Kidney tubule cell (primary cell): ENCODE results near the gene ANXA8L1.
"Not testable (repeated sequence)": the region's sequence is repeated elsewhere in the genome, so short reads cannot be mapped to it uniquely, and the experiment has no call there.

Experiments used
- DNase-seq: peaks from one replicate; pipeline ENCODE4 v3.0.0-alpha.2; 2018; ENCODE audit warnings: low spot score

ANXA8L1 gene

GRCh38 chr10:46375406-46375805 lies at the start of gene ANXA8L1:
Gene ANXA8L1, plus strand, starts transcription at chr10:46375776. Its CDS starts 76 bp downstream, at chr10:46375852.
- not testable (repeated sequence) for DNase-seq

GRCh38 chr10:46326066-46326465 lies 49.5 kb upstream of the ANXA8L1 start:
- peak; percentile 9 for DNase-seq

- no peak for DNase-seq
These were observed 48.6 kb upstream of the ANXA8L1 start for GRCh38 chr10:46326971-46327370.

DNA sequence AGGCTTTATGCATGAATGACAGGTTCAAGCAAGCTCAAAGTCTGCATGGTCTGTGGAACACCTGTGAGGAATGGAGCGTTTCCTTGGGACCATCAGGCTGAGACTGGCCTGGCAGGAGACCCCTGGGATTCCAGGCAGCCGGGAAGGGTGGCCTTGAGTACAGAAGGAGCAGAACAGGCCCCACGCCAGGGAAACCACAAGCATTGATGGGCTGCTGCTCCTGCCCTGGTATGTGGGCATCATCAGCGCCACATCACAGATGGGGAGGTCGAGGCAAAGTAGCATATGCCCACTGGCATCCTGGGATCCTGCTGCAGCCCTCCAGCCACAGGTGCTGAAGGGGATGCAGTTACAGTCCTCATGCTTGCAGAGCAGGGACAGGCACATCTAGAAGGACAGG lies 47.9 kb upstream of the ANXA8L1 start:
- DNase-seq: no peak

DNA sequence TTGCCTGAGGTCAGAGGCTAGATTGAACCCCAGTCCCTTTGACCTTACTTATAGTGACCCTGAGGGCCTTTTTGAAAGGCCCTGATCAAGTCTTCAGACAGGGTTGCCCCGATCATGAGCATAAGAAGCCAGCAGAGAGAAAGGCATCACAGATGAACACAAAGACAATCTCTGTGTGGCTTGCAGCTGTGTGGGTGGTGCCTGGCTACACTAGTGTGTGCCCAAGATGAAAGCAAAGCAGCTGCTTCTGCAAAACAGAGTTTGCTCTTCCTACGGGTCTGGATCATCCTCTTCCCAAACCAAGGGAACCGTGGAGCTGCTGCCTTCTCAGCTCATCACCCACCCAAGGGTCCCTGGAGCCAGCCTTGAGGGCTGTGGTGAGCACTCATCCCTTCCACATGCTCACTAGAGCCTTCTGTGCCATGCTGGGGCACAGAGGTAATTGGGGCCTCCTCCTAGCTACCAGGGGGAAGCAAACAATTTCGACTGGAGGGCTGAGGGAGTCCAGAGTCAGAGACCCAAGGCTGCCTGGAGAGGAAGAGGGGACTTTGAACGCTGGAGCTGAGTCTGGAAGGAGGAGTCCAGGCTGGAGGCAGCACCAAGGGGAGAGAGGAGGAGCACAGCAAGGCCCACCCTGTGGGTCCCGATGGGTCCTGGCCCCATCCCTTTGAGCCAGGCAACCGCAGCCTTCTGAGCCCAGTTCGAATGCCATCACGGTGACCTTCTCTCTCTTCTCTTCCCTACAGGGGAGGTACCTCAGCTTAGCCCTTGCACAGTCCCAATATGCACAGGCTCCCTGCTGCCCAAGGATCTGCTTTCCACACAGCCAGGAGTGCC lies 46.5 kb upstream of the ANXA8L1 start:
- no peak for DNase-seq

DNA sequence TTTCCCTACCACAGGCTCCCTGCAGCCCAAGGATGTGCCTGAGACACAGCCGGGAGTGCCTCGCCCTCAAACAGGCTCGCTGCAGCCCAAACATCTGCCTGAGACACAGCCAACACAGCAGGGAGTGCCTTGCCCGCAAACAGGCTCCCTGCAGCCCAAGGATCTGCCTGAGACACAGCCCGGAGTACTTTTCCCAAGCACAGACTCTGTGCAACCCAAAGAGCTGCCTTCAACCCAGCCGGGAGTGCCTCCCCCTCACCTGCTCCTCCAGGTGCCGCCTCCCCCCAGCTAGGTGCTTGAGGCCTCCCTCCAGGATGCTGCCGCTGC lies 45.9 kb upstream of the ANXA8L1 start:
- DNase-seq: no peak

- no peak for DNase-seq
These were observed 44.7 kb upstream of the ANXA8L1 start for GRCh38 chr10:46330894-46331293.

- DNase-seq: not testable (repeated sequence)
These were observed 10.1 kb upstream of the ANXA8L1 start for GRCh38 chr10:46365484-46365883.

DNA sequence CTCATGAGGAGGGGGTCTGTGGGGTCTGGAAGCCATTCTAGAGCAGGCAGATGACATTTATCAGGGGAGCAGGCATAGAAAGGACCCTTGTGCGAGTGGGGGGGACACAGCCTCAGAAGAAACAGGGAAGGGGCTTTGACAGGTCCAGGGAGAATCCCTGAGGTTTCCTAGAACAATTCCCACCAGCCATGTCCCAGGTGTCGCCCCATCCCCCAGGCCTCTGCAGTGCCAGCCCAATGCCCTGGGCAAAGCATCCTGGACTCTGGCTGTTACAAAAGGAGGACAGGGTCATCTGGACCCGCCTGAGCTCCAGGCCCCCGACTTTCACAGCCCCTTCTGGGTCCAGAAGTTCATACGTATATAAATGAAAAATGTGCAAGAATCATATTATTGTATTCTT lies 8.4 kb upstream of the ANXA8L1 start:
- not testable (repeated sequence) for DNase-seq

GRCh38 chr10:46367666-46368240 lies 7.8 kb upstream of the ANXA8L1 start:
- DNase-seq: not testable (repeated sequence)

DNA sequence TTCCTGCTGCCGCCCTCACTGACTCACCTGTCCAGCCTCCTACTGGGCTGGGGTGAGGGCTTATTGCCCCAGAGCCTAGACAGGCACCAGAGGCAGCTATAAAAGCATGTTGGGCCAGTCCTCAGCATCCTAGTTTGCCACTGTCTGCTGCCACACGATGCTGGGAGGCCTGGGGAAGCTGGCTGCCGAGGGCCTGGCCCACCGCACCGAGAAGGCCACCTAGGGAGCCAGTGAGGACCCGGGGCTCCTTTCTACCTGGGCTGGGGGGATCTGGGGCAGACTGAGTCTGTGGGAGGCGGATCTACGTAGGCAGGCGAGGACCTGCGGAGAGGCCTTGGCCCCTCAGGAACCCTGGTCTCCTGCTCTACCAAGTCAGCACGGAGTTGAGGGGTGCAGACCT lies 6.6 kb upstream of the ANXA8L1 start:
- DNase-seq: not testable (repeated sequence)

DNA sequence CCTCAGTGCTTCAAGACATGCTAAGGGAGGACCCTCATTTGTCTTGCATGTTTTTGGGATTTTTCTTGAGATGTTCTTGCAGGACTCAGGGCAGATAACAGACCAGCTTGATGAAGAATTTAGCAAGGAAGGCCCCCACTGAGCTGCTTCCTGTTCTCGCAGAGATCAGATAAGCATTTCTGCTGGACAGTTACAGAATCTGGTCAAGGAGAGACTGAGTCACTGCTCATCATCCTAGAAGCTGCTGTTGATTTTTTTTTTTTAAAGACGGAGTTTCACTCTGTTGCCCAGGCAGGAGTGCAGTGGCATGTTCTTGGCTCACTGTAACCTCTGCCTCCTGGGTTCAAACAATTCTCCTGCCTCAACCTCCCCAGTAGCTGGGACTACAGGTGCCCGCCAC lies 1.2 kb upstream of the ANXA8L1 start:
- DNase-seq: not testable (repeated sequence)

- DNase-seq: not testable (repeated sequence)
These were observed 1.4 kb downstream of the ANXA8L1 start for GRCh38 chr10:46377022-46377421.

DNA sequence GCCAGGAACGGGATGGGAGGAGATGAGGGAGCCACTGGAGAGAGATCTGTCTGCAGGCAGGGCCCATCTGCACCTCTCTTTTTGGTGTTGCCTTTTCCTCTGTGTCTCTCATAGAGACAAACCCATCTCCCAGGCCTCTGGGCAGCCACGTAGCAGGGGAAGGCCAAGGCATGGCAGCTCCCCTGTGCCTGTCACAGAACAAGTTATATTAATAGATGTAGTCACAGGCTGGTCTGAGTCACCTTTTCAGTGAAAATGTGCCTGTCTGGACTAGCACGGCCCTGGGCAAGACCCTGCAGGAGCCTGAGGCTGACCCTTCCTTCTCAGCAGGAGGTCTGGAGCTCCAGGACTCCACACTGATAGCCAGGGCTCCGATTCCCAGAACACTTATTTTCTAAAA lies 2.1 kb downstream of the ANXA8L1 start:
- not testable (repeated sequence) for DNase-seq

- DNase-seq: not testable (repeated sequence)
These were observed 2.5 kb downstream of the ANXA8L1 start for GRCh38 chr10:46378108-46378507.

DNA sequence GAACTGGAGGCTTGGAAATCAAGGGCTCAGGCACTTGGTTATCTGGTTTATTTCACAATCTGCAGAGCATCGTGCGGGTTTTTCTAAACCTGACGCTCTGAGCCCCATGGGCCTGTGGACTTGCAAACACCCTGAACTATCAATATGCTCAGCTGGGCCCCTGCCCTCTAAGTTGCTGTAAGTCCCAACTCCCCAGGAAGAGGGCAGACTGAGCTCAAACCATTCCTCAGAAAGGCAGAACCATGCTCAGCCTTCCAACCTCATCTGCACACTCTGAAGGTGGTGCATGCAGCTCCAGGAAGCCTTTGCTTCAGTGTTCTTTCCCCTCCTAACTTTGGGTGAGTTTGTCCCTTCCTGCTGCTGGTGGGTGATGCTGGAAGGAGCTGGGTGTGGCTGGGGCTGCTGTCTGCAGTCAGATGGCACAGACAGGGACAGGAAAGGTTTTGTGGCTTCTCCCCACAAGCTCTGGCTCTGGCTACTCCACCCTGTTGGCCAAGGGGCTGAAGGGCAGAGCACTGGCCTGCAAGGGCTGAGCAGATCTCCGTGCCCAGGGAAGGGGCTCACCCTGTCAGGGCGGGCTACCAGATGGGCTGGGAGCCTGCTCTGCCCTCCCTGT lies 3.8 kb downstream of the ANXA8L1 start:
- not testable (repeated sequence) for DNase-seq

DNA sequence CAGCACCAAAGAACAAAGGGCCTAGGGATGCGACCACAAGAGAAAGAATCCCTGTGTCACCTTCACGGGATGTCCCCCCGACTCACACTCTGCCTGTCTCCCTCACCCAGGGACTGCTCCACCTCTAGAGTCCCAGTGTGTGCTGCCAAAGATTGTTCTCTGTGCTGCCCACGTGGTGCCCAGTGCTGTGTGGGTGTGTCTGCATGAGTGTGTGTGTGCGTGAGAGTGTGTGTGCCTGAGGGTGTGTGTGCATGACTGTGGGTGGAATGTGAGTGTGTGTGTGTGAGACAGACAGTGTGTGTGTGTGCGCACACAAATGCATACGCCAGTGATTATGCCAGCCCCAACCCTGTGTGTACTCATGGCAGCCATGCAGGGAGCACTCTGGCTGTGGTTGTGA lies 10.3 kb downstream of the ANXA8L1 start:
- DNase-seq: not testable (repeated sequence)

DNA sequence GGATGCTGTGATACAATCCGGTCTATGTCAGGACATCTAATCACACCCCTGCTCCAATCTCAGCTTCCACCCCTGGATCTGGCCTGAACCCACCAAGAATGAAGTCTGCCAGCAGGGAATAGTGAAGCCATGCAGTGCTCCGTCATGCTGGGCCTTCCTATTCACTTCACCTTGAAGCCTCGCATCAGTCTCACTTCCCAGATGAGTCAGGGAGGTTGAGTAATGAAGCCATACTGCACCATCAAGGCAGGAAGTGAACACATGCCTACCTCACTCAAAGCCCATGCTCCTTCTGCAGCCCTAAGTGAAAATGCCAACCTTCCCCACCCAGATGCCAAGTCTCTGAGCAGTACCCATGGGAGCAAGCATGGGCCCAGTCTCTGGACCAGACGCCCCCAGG lies 11.1 kb downstream of the ANXA8L1 start:
- DNase-seq: not testable (repeated sequence)

DNA sequence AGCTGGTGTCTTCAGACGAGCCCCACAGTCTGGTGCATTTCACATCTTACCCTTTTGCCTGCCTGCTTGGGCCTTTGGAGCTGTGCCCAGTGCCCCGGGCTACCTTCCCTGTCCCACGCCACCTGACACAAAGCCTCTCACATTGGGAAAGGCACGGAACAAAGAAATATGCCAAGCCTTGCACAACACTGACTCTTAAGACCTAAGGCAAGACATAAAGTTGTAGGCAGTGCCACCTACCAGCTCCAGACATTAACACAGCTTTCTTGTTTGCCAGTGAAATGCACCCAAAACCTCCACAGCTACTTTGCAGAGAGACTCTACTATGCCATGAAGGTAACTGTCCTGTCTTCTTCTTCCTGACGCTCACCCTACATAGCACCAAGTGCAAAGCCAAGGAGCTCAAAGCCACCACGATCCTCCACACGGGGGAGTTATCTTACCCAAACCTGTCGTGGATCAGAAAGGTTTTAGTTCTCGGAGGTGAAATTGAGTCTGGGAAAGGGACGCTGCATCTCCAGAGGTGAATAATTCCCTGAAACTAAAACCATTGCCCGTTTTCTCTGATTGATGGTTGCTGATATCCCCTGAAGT lies 11.8 kb downstream of the ANXA8L1 start:
- not testable (repeated sequence) for DNase-seq

GRCh38 chr10:46391422-46391821 lies 15.8 kb downstream of the ANXA8L1 start:
- DNase-seq: not testable (repeated sequence)

DNA sequence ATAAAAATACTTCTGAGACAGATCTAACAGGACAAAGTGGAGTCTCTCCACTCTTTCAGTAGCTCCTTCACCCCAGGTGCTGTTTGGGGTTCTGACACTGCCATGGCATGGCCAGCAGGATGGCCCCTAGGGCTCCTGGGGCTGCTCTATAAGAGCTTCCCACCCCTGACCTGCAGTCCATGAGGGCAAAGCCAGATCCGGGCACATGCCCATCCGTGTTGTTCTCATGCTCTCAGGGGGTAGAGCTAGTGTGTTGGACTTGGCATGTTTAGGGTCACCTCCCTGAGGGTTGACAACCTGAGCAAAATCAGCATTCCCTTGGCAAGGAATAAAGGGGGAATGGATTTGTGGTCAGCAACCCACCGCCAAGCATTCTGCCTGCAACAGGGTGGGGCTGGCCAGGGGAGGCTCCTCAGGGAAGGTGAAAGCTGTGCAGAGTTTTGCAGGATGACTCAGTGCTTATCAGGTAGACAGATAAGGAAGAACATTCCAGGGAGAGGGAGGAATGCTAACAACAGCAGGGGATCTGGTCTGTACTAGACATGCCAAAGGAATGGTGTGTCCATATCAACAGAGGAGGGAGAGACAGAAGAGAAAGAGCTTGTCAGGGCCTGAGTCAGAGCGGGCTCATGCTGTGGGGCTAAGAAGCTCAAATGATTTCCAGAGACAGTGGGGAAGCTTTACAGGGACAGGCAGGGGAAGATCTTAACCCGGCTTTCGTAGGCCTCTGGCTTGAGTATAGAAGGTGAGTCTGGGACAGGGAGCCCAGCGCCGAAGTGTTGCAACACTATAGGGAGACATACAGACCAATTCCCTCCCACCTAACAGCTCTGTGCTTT lies 21.1 kb downstream of the ANXA8L1 start:
- peak; percentile 67 for DNase-seq

- DNase-seq: not testable (repeated sequence)
These were observed 22.2 kb downstream of the ANXA8L1 start for GRCh38 chr10:46397767-46398166.
